Activated CD8-positive, alpha-beta memory T cell treated with anti-CD3 and anti-CD28 coated beads, Interleukin-2, amount 50 U/mL, for 24 hours (primary cell): Measurements from ENCODE around the gene GABRG2.
"Not testable (repeated sequence)": the region's sequence is repeated elsewhere in the genome, so short reads cannot be mapped to it uniquely, and the experiment has no call there.

Source experiments
- DNase-seq: peaks from one replicate; pipeline ENCODE4 v3.0.0-alpha.2; 2020; ENCODE audit errors: extremely low read depth

GABRG2 gene

GRCh38 chr5:162067655-162068411 is at the start of gene GABRG2:
Gene GABRG2, plus strand, starts transcription at chr5:162067773. Its CDS starts 227 bp downstream, at chr5:162068000.
- DNase-seq: no peak

GRCh38 chr5:162025312-162025711 is 42.3 kb upstream of the GABRG2 start:
- no peak for DNase-seq

GRCh38 chr5:162026803-162027202 is 40.8 kb upstream of the GABRG2 start:
- DNase-seq: no peak

- DNase-seq: no peak
Measured at GRCh38 chr5:162037431-162037830, 30.1 kb upstream of the GABRG2 start.

- DNase-seq: no peak
Measured at GRCh38 chr5:162047279-162047678, 20.3 kb upstream of the GABRG2 start.

GRCh38 chr5:162052676-162053075 is 14.9 kb upstream of the GABRG2 start:
- no peak for DNase-seq

- DNase-seq: not testable (repeated sequence)
Measured at GRCh38 chr5:162055095-162055494, 12.5 kb upstream of the GABRG2 start.

GRCh38 chr5:162067162-162067561 is 411 bp upstream of the GABRG2 start:
- DNase-seq: no peak

- no peak for DNase-seq
Measured at GRCh38 chr5:162068412-162068811, 839 bp downstream of the GABRG2 start.

GRCh38 chr5:162068936-162069335 is 1.4 kb downstream of the GABRG2 start:
- DNase-seq: no peak

GRCh38 chr5:162078805-162079204 is 11.2 kb downstream of the GABRG2 start:
- no peak for DNase-seq

GRCh38 chr5:162091336-162091735 is 23.8 kb downstream of the GABRG2 start:
- DNase-seq: no peak

GRCh38 chr5:162096448-162096847 is 28.9 kb downstream of the GABRG2 start:
- DNase-seq: no peak

GRCh38 chr5:162107591-162107990 is 40.0 kb downstream of the GABRG2 start:
- no peak for DNase-seq

- DNase-seq: no peak
Measured at GRCh38 chr5:162119801-162120200, 52.2 kb downstream of the GABRG2 start.

- no peak for DNase-seq
Measured at GRCh38 chr5:162128117-162128516, 60.5 kb downstream of the GABRG2 start.

- no peak for DNase-seq
Measured at GRCh38 chr5:162132348-162132747, 64.8 kb downstream of the GABRG2 start.

GRCh38 chr5:162139190-162139589 is 71.6 kb downstream of the GABRG2 start:
- DNase-seq: no peak

- no peak for DNase-seq
Measured at GRCh38 chr5:162154242-162154641, 86.7 kb downstream of the GABRG2 start.

- DNase-seq: no peak
Measured at GRCh38 chr5:162160401-162160800, 92.8 kb downstream of the GABRG2 start.

- no peak for DNase-seq
Measured at GRCh38 chr5:162163663-162164062, 96.1 kb downstream of the GABRG2 start.

- DNase-seq: no peak
Measured at GRCh38 chr5:162174358-162174974, 106.9 kb downstream of the GABRG2 start.

- no peak for DNase-seq
Measured at GRCh38 chr5:162187371-162187770, 119.8 kb downstream of the GABRG2 start.
